Astrocyte (in vitro differentiated cells and primary cell): Measurements from ENCODE around the gene ACTN4.

Source experiments
- EZH2 ChIP-seq: IDR thresholded peaks from 2 replicates; pipeline ENCODE4 v1.6.1; 2012; ENCODE audit warnings: mild to moderate bottlenecking, low read length, inconsistent platforms; ENCODE audit not compliant: insufficient read depth
- TF ChIP-seq, protein P1 (sequence below): IDR thresholded peaks from 2 replicates; pipeline ENCODE4 v1.5.1; 2011; ENCODE audit warnings: low read depth, mild to moderate bottlenecking, inconsistent platforms, low read length, moderate library complexity; ENCODE audit not compliant: insufficient read depth

DNA sequence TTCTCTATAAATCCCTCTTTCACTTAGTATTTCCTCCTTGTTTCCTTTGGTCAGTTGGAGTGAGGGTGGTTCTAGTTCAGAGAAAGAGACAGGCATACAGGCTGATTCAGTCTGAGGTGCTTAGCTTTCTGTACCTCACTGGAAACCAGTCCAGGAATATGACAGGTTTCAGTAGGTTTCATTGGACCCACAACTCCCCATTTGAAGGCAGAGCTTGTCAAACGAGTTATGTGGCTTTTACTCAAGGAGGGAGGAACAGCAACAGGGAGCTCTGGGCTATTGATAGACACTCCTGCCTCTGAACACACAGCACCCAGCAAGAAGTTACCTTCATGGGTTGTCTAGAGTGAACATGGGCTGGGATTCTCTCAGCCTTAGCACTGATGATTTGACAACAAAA lies 14.5 kb downstream of the ACTN4 start:
- TF ChIP-seq, protein P1, sequence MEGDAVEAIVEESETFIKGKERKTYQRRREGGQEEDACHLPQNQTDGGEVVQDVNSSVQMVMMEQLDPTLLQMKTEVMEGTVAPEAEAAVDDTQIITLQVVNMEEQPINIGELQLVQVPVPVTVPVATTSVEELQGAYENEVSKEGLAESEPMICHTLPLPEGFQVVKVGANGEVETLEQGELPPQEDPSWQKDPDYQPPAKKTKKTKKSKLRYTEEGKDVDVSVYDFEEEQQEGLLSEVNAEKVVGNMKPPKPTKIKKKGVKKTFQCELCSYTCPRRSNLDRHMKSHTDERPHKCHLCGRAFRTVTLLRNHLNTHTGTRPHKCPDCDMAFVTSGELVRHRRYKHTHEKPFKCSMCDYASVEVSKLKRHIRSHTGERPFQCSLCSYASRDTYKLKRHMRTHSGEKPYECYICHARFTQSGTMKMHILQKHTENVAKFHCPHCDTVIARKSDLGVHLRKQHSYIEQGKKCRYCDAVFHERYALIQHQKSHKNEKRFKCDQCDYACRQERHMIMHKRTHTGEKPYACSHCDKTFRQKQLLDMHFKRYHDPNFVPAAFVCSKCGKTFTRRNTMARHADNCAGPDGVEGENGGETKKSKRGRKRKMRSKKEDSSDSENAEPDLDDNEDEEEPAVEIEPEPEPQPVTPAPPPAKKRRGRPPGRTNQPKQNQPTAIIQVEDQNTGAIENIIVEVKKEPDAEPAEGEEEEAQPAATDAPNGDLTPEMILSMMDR: no peak
- no peak for TF ChIP-seq EZH2
